HG02970 (cell line): ENCODE measurements around the gene SPRR5.

Source experiments
- ATAC-seq: cut with Tn5 transposase; IDR thresholded peaks from one replicate; pipeline ENCODE4 v1.9.1; 2021; ENCODE audit warnings: mild to moderate bottlenecking, moderate library complexity, moderate number of reproducible peaks; ENCODE audit not compliant: unreplicated experiment, low FRiP score

SPRR5 gene

GRCh38 chr1:152941037-152941711, 5.8 kb upstream of the SPRR5 start:
- ATAC-seq, result no peak

- no peak for ATAC-seq
These were observed 4.8 kb upstream of the SPRR5 start for GRCh38 chr1:152942161-152942560.

GRCh38 chr1:152946248-152946647, 758 bp upstream of the SPRR5 start:
- no peak for ATAC-seq

- no peak for ATAC-seq
These were observed 4.7 kb downstream of the SPRR5 start for GRCh38 chr1:152951711-152952110.

GRCh38 chr1:152953761-152954160, 6.8 kb downstream of the SPRR5 start:
- ATAC-seq, result no peak

- ATAC-seq, result no peak
These were observed 7.4 kb downstream of the SPRR5 start for GRCh38 chr1:152954436-152954835.

GRCh38 chr1:152957561-152957960, 10.6 kb downstream of the SPRR5 start:
- no peak for ATAC-seq

- ATAC-seq, result no peak
These were observed 12.3 kb downstream of the SPRR5 start for GRCh38 chr1:152959273-152959672.

- no peak for ATAC-seq
These were observed 12.9 kb downstream of the SPRR5 start for GRCh38 chr1:152959801-152960451.

GRCh38 chr1:152960452-152961044, 13.5 kb downstream of the SPRR5 start:
- no peak for ATAC-seq

GRCh38 chr1:152961226-152961891, 14.4 kb downstream of the SPRR5 start:
- ATAC-seq, result no peak

- no peak for ATAC-seq
These were observed 15.9 kb downstream of the SPRR5 start for GRCh38 chr1:152962876-152963415.

- no peak for ATAC-seq
These were observed 17.5 kb downstream of the SPRR5 start for GRCh38 chr1:152964536-152964935.

- ATAC-seq, result no peak
These were observed 18.8 kb downstream of the SPRR5 start for GRCh38 chr1:152965853-152966252.

- ATAC-seq, result no peak
These were observed 20.2 kb downstream of the SPRR5 start for GRCh38 chr1:152967201-152967600.

- ATAC-seq, result peak; percentile 67
These were observed 21.2 kb downstream of the SPRR5 start for GRCh38 chr1:152968248-152968647.

- ATAC-seq, result no peak
These were observed 22.0 kb downstream of the SPRR5 start for GRCh38 chr1:152969036-152969435.

GRCh38 chr1:152970495-152970894, 23.5 kb downstream of the SPRR5 start, which contains the start of gene SPRR4:
SPRR4 (plus strand) TSS chr1:152970648; CDS start chr1:152971891, 1,243 bp downstream.
- no peak for ATAC-seq

- no peak for ATAC-seq
These were observed 25.3 kb downstream of the SPRR5 start for GRCh38 chr1:152972196-152972886.

- no peak for ATAC-seq
These were observed 29.7 kb downstream of the SPRR5 start for GRCh38 chr1:152976688-152977087.
